Heart left ventricle (tissue), 16 donors: ENCODE data around the gene FOXP1. TPM values are rescaled to one million over a fixed set of nuclear protein-coding genes. Genes with fewer than 3 reads are reported as not detected.

Experiments used
- ATAC-seq, 4 donors: fragments of 200-7000 bp; cut with Tn5 transposase; one replicate each; pipeline ENCODE4 v1.9.1; 2020 to 2022; ENCODE audit warnings: moderate library complexity in 4 of 4, mild to moderate bottlenecking in 3 of 4, moderate number of reproducible peaks in 1 of 4
- DNase-seq, 5 donors: peaks; one replicate each; pipeline ENCODE4 v3.0.0-alpha.2; 2020
- H3K27ac ChIP-seq, 12 donors: fragments of 200-600 bp; sonication (generic) in 4 of 12; one replicate each; pipeline versions ENCODE4 v1.5.0 to v1.8.0; 2016 to 2022; ENCODE audit warnings: mild to moderate bottlenecking in 2 of 12
- H3K27me3 ChIP-seq, 9 donors: fragments of 200-600 bp; sonication (generic) in 2 of 9; one replicate each; pipeline versions ENCODE4 v1.5.1 to v1.8.0; 2016 to 2022; ENCODE audit warnings: mild to moderate bottlenecking in 3 of 9
- H3K36me3 ChIP-seq, 9 donors: fragments of 200-600 bp; sonication (generic) in 2 of 9; one replicate each; pipeline versions ENCODE4 v1.5.0 to v1.8.0; 2018 to 2022; ENCODE audit warnings: mild to moderate bottlenecking in 2 of 9
- H3K4me1 ChIP-seq, 12 donors: fragments of 200-600 bp; sonication (generic) in 4 of 12; one replicate each; pipeline versions ENCODE4 v1.5.0 to v1.8.0; 2016 to 2022; ENCODE audit warnings: mild to moderate bottlenecking in 3 of 12
- H3K4me3 ChIP-seq, 12 donors: fragments of 200-600 bp; sonication (generic) in 4 of 12; one replicate each; pipeline versions ENCODE4 v1.5.0 to v1.8.0; 2017 to 2022; ENCODE audit warnings: mild to moderate bottlenecking in 9 of 12, moderate library complexity in 4 of 12
- H3K9me3 ChIP-seq, 12 donors: fragments of 200-600 bp; sonication (generic) in 4 of 12; one replicate each; pipeline versions ENCODE4 v1.5.0 to v1.8.0; 2016 to 2022; ENCODE audit warnings: mild to moderate bottlenecking in 1 of 12
- CTCF ChIP-seq, 12 donors: fragments of 200-600 bp; sonication (generic) in 4 of 12; IDR thresholded peaks; one replicate each; pipeline versions ENCODE4 v1.5.0 to v1.8.0; 2018 to 2022; ENCODE audit warnings: antibody characterized with exemption in 12 of 12, mild to moderate bottlenecking in 5 of 12
- POLR2A ChIP-seq, 2 donors: fragments of 450-650 bp; IDR thresholded peaks; one replicate each; pipeline ENCODE4 v1.6.1; 2017; ENCODE audit warnings: antibody characterized with exemption in 2 of 2, mild to moderate bottlenecking in 2 of 2, moderate library complexity in 2 of 2
- WGBS, 4 donors: extraction: QIAGEN DNeasy Blood & Tissue Kit in 2 of 4; methylation state at CpG; one replicate each; pipeline versions ENCODE4 v1.1.5 to v1.1.7; 2013 to 2018; 5-methylcytosine and 5-hydroxymethylcytosine counted together
- intact Hi-C, 10 donors: fragments of 100-400 bp; cut with DNase I; formaldehyde crosslinking; loops; one replicate each; pipeline versions ENCODE4 v1.11.1 to v1.14.2; 2022
- polyA plus RNA-seq, 2 donors: library from polyadenylated mRNA; stranded (reverse); fragments of 200-250 nt; gene quantifications; one replicate each; pipeline ENCODE4 v1.2.3, GENCODE V29; 2013
- total RNA-seq, 9 donors: library from RNA; depleted of rRNA in 2 of 9; stranded (reverse); fragments of >200 nt in 2 of 9; fragmentation: NEBNext Ultra II Directional in 3 of 9; extraction: Animal tissue kit (Norgen Biotek cat#: 25700) in 3 of 9; gene quantifications; one replicate each; pipeline versions ENCODE4 v1.1.0 to v1.2.4, GENCODE V29; 2016 to 2023
- donor health status: ischemic (EF 13 %, LVEDD 7.1; RV severe dilation, severe dysfunction).
- donor health status: healthy with polysubstance abuse.
- donor health status: DM: no; HTN: yes; CAD: no.
- donor health status: DM: no; HTN: no; CAD: no.
- donor health status: ischemic (EF 25% LVEDD 6.9; RV normal size, moderate dysfunction).
- donor health status: ischemic (EF 25% LVEDD 5.7; RV mildly dilated, moderate dysfunction).
- donor health status: healthy.
- donor health status: DM: yes; HTN: yes; CAD: no.
- donor health status: ischemic (EF 35%, LVEDD 5.7; RV mildly dilated, moderate dysfunction).
- donor health status: nonischemic (EF 11% LVEDD 7.7; RV severe dilation, severe dysfunction).
- donor health status: DM: yes; HTN: yes; CAD: no.
- donor health status: PGD.
- donor health status: ischemic (EF 29% LVEDD 5.4; RV normal size, mild dysfunction).
- donor health status: nonischemic (EF 23%, LVEDD 6.1; RV moderate dilation, normal function).

FOXP1 gene
- total and polyA plus RNA-seq, 11 donors: 14.9 to 67.8 (median 41.1) TPM

GRCh38 chr3:71070497-71071463, 512.7 kb downstream of the FOXP1 start:
- no peaks in the 10 kb centered on the region for H3K27me3 ChIP-seq
- TF ChIP-seq POLR2A (IDR thresholded peaks at IDR 0.05) (no peak), CTCF (IDR thresholded peaks at IDR 0.05) (no peak)
- peak overlapping the region in 6 of 12 donors; percentile 5 to 97 (median 23) for H3K27ac ChIP-seq
- H3K36me3 ChIP-seq: no peaks in the 10 kb centered on the region
- intact Hi-C loops: loop anchor here in 7 of 10 donors (5.0 to 10.0 kb wide), 7 partner anchors 37 to 526 kb away; no protein-coding TSS in a partner anchor
- ATAC-seq (no peak), DNase-seq (no peak)
- H3K9me3 ChIP-seq: no peaks in the 10 kb centered on the region
- no peak overlapping the region for H3K4me3 ChIP-seq
- peaks cover 5 to 64% (median 38%) of the 10 kb centered on the region in 12 donors for H3K4me1 ChIP-seq
- WGBS, 4 donors: 67 to 71% (median 69%) methylated on average over 20 of the region's 20 CpGs

- DNase-seq (peak in 4 of 5 donors; percentile 56 to 70 (median 67)), ATAC-seq (peak; percentile 33 to 73 (median 57))
- Histone ChIP-seq H3K9me3 (no peaks in the 10 kb centered on the region), H3K4me3 (no peak overlapping the region), H3K36me3 (no peaks in the 10 kb centered on the region), H3K27ac (peak overlapping the region in 3 of 12 donors; percentile 24 to 97 (median 25)), H3K27me3 (no peaks in the 10 kb centered on the region), H3K4me1 (peaks cover 5 to 67% (median 41%) of the 10 kb centered on the region in 12 donors)
- WGBS, 4 donors: 44 to 54% (median 50%) methylated on average over 4 of the region's 4 CpGs
- intact Hi-C loops: loop anchor here in 9 of 10 donors (2.0 to 10.0 kb wide), 16 partner anchors 37 to 525 kb away; partner anchors contain the start of gene FOXP1 (in 2 of the 9)
- TF ChIP-seq CTCF (IDR thresholded peaks at IDR 0.05) (peak; percentile 28 to 75 (median 58)), POLR2A (IDR thresholded peaks at IDR 0.05) (no peak)
Measured at GRCh38 chr3:71069797-71070196, 513.7 kb downstream of the FOXP1 start.

- 63 to 72% (median 69%) methylated on average over 6 of the region's 6 CpGs for WGBS, 4 donors
- intact Hi-C loops: loop anchor here in 9 of 10 donors (2.0 to 10.0 kb wide), 11 partner anchors 36 to 519 kb away; partner anchors contain the start of gene FOXP1 (in 2 of the 9)
- Histone ChIP-seq H3K36me3 (no peaks in the 10 kb centered on the region), H3K27ac (peak overlapping the region in 4 of 12 donors; percentile 0 to 97 (median 6)), H3K4me3 (no peak overlapping the region), H3K9me3 (no peaks in the 10 kb centered on the region), H3K4me1 (peaks cover 5 to 63% (median 41%) of the 10 kb centered on the region in 12 donors), H3K27me3 (no peaks in the 10 kb centered on the region)
- DNase-seq: no peak
- no peak for TF ChIP-seq CTCF (IDR thresholded peaks at IDR 0.05)
- TF ChIP-seq POLR2A (IDR thresholded peaks at IDR 0.05): no peak
- ATAC-seq: no peak
Measured at GRCh38 chr3:71067977-71068654, 515.4 kb downstream of the FOXP1 start.
